ENCODE data around the gene DUSP22.

The DUSP22 gene

GRCh38 chr6:317448-318144 is 25.3 kb downstream of the DUSP22 start:
- H3K4me1 ChIP-seq (ENCODE audit: insufficient read depth, low read length), result 0 out of 2 replicates have a peak, but pooled peaks cover 3% of the 10 kb centered on the region
- no peak overlapping the region for H3K9ac ChIP-seq (ENCODE audit: low read depth, low read length)

GRCh38 chr6:318243-318890 is 26.1 kb downstream of the DUSP22 start:
- H3K4me1 ChIP-seq (ENCODE audit: insufficient read depth, low read length), result 0 out of 2 replicates have a peak, but pooled peaks cover 3% of the 10 kb centered on the region
- H3K9ac ChIP-seq (ENCODE audit: low read depth, low read length), result no peak overlapping the region
- no peaks in the 10 kb centered on the region for H3K9me3 ChIP-seq (ENCODE audit: control insufficient read depth, insufficient read depth, low read length)
- no peaks in the 10 kb centered on the region for H3K36me3 ChIP-seq (ENCODE audit: insufficient read depth, low read length)

More at GRCh38 chr6:317448-318144, 25.3 kb downstream of the DUSP22 start:
- Histone ChIP-seq H3K9me3 (ENCODE audit: control insufficient read depth, insufficient read depth, low read length) (no peaks in the 10 kb centered on the region), H3K36me3 (ENCODE audit: insufficient read depth, low read length) (no peaks in the 10 kb centered on the region)

GRCh38 chr6:319177-320131 is 27.2 kb downstream of the DUSP22 start:
- Histone ChIP-seq H3K36me3 (ENCODE audit: insufficient read depth, low read length) (no peaks in the 10 kb centered on the region), H3K4me1 (ENCODE audit: insufficient read depth, low read length) (peaks cover 5% of the 10 kb centered on the region; the same call in 1 of the 2 replicates), H3K9ac (ENCODE audit: low read depth, low read length) (no peak overlapping the region), H3K9me3 (ENCODE audit: control insufficient read depth, insufficient read depth, low read length) (no peaks in the 10 kb centered on the region)

- H3K9me3 ChIP-seq (ENCODE audit: control insufficient read depth, insufficient read depth, low read length), result no peaks in the 10 kb centered on the region
- no peak overlapping the region for H3K9ac ChIP-seq (ENCODE audit: low read depth, low read length)
- H3K36me3 ChIP-seq (ENCODE audit: insufficient read depth, low read length), result no peaks in the 10 kb centered on the region
- H3K4me1 ChIP-seq (ENCODE audit: insufficient read depth, low read length), result peaks cover 8% of the 10 kb centered on the region; the same call in 1 of the 2 replicates
These were observed 28.3 kb downstream of the DUSP22 start for GRCh38 chr6:320351-321157.

- H3K4me1 ChIP-seq (ENCODE audit: insufficient read depth, low read length), result peaks cover 8% of the 10 kb centered on the region; the same call in 1 of the 2 replicates
- H3K36me3 ChIP-seq (ENCODE audit: insufficient read depth, low read length), result no peaks in the 10 kb centered on the region
- H3K9ac ChIP-seq (ENCODE audit: low read depth, low read length), result no peak overlapping the region
- no peaks in the 10 kb centered on the region for H3K9me3 ChIP-seq (ENCODE audit: control insufficient read depth, insufficient read depth, low read length)
These were observed 28.8 kb downstream of the DUSP22 start for GRCh38 chr6:321158-321438.

GRCh38 chr6:321536-322258 is 29.4 kb downstream of the DUSP22 start:
- no peak overlapping the region for H3K9ac ChIP-seq (ENCODE audit: low read depth, low read length)
- peaks cover 8% of the 10 kb centered on the region; the same call in 1 of the 2 replicates for H3K4me1 ChIP-seq (ENCODE audit: insufficient read depth, low read length)
- no peaks in the 10 kb centered on the region for H3K36me3 ChIP-seq (ENCODE audit: insufficient read depth, low read length)
- H3K9me3 ChIP-seq (ENCODE audit: control insufficient read depth, insufficient read depth, low read length), result no peaks in the 10 kb centered on the region

- Histone ChIP-seq H3K9ac (ENCODE audit: low read depth, low read length) (no peak overlapping the region), H3K36me3 (ENCODE audit: insufficient read depth, low read length) (no peaks in the 10 kb centered on the region), H3K9me3 (ENCODE audit: control insufficient read depth, insufficient read depth, low read length) (no peaks in the 10 kb centered on the region), H3K4me1 (ENCODE audit: insufficient read depth, low read length) (peaks cover 8% of the 10 kb centered on the region; the same call in 1 of the 2 replicates)
These were observed 30.1 kb downstream of the DUSP22 start for GRCh38 chr6:322259-322930.

- H3K9ac ChIP-seq (ENCODE audit: low read depth, low read length), result no peak overlapping the region
- H3K36me3 ChIP-seq (ENCODE audit: insufficient read depth, low read length), result no peaks in the 10 kb centered on the region
- peaks cover 8% of the 10 kb centered on the region; the same call in 1 of the 2 replicates for H3K4me1 ChIP-seq (ENCODE audit: insufficient read depth, low read length)
- H3K9me3 ChIP-seq (ENCODE audit: control insufficient read depth, insufficient read depth, low read length), result no peaks in the 10 kb centered on the region
These were observed 30.8 kb downstream of the DUSP22 start for GRCh38 chr6:322940-323729.

GRCh38 chr6:323730-324088 is 31.4 kb downstream of the DUSP22 start:
- no peak overlapping the region for H3K9ac ChIP-seq (ENCODE audit: low read depth, low read length)
- peaks cover 8% of the 10 kb centered on the region; the same call in 1 of the 2 replicates for H3K4me1 ChIP-seq (ENCODE audit: insufficient read depth, low read length)
- H3K36me3 ChIP-seq (ENCODE audit: insufficient read depth, low read length), result no peaks in the 10 kb centered on the region
- H3K9me3 ChIP-seq (ENCODE audit: control insufficient read depth, insufficient read depth, low read length), result no peaks in the 10 kb centered on the region

GRCh38 chr6:324116-324728 is 31.9 kb downstream of the DUSP22 start:
- Histone ChIP-seq H3K9me3 (ENCODE audit: control insufficient read depth, insufficient read depth, low read length) (no peaks in the 10 kb centered on the region), H3K4me1 (ENCODE audit: insufficient read depth, low read length) (peaks cover 8% of the 10 kb centered on the region; the same call in 1 of the 2 replicates), H3K9ac (ENCODE audit: low read depth, low read length) (no peak overlapping the region), H3K36me3 (ENCODE audit: insufficient read depth, low read length) (no peaks in the 10 kb centered on the region)

GRCh38 chr6:324729-325125 is 32.4 kb downstream of the DUSP22 start:
- Histone ChIP-seq H3K9ac (ENCODE audit: low read depth, low read length) (no peak overlapping the region), H3K36me3 (ENCODE audit: insufficient read depth, low read length) (no peaks in the 10 kb centered on the region), H3K9me3 (ENCODE audit: control insufficient read depth, insufficient read depth, low read length) (no peaks in the 10 kb centered on the region), H3K4me1 (ENCODE audit: insufficient read depth, low read length) (peaks cover 8% of the 10 kb centered on the region; the same call in 1 of the 2 replicates)

Measured in ES-I3 (cell line).